Coronary artery (tissue), 2 donors: ENCODE data around the gene ALG14.

ENCODE experiments used
- DNase-seq: peaks from one replicate; pipeline ENCODE4 v3.0.0-alpha.2; 2017; ENCODE audit warnings: low spot score
- H3K27ac ChIP-seq, 2 donors: fragments of 200-600 bp; sonication (generic); one replicate each; pipeline ENCODE4 v1.5.1; 2016 to 2019
- H3K4me3 ChIP-seq: fragments of 200-600 bp; sonication (generic); 2 replicates; pipeline ENCODE4 v1.5.1; 2016; ENCODE audit warnings: mild to moderate bottlenecking, moderate library complexity
- TF ChIP-seq, protein P1 (sequence below): fragments of 200-600 bp; sonication (generic); IDR thresholded peaks from one replicate; pipeline ENCODE4 v1.5.1; 2019; ENCODE audit warnings: antibody characterized with exemption

Gene ALG14

DNA sequence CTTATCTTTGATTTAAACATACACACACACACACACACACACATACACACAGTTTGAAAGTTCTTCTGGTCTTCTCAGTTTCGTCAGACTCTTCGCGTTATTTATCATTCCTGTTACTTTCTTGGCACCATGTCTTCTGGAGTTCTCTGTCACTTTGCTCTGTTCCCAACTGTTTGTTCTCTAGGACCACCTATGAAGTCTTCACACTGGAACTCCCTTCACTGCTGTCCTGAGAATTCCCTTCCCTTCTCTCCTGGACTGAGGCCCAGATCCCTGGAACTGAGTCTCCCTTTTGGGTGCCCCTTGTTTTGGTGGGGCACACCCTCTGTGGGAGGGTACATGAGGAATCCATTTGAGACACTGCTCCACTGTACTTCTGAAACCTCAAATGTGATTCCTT lies 30.5 kb downstream of the ALG14 start:
- TF ChIP-seq, protein P1, sequence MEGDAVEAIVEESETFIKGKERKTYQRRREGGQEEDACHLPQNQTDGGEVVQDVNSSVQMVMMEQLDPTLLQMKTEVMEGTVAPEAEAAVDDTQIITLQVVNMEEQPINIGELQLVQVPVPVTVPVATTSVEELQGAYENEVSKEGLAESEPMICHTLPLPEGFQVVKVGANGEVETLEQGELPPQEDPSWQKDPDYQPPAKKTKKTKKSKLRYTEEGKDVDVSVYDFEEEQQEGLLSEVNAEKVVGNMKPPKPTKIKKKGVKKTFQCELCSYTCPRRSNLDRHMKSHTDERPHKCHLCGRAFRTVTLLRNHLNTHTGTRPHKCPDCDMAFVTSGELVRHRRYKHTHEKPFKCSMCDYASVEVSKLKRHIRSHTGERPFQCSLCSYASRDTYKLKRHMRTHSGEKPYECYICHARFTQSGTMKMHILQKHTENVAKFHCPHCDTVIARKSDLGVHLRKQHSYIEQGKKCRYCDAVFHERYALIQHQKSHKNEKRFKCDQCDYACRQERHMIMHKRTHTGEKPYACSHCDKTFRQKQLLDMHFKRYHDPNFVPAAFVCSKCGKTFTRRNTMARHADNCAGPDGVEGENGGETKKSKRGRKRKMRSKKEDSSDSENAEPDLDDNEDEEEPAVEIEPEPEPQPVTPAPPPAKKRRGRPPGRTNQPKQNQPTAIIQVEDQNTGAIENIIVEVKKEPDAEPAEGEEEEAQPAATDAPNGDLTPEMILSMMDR: no peak
- H3K27ac ChIP-seq: peak overlapping the region in 1 of 2 donors; percentile 73
- H3K4me3 ChIP-seq: peak overlapping the region; percentile 39
- DNase-seq: no peak

DNA sequence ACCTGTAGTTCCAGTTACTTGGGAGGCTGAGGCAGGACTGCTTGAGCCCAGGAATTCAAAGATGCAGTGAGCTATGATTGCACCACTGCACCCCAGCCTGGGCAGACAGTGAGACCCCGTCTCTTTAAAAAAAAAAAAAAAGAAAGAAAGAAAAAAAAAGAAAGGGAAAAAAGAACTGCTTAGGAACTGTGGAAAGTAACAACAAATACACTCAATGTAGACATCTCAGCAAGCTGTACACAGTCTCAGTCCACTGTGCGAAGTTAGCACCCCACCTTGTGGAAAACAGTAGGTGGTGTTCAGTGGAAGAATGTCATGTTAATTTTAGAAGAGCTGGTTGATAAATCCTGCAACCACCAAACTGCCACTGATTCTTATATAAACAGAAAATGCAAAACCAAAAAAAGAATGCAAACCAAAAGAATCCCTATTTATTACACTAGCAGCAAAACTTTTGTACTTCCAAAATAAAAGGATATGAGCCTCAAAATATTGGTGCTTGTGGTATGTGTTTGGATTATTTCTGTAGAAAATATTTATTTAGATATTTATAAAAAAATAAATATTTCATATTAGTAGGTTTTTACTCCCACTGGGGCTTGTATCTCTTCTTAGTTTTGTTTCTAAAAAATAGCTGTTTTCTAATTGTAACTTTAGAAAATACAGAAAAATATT lies 31.1 kb downstream of the ALG14 start:
- DNase-seq: no peak
- Histone ChIP-seq H3K4me3 (peak overlapping the region; percentile 39), H3K27ac (peak overlapping the region in 1 of 2 donors; percentile 73)
- TF ChIP-seq, protein P1: peak; percentile 44

DNA sequence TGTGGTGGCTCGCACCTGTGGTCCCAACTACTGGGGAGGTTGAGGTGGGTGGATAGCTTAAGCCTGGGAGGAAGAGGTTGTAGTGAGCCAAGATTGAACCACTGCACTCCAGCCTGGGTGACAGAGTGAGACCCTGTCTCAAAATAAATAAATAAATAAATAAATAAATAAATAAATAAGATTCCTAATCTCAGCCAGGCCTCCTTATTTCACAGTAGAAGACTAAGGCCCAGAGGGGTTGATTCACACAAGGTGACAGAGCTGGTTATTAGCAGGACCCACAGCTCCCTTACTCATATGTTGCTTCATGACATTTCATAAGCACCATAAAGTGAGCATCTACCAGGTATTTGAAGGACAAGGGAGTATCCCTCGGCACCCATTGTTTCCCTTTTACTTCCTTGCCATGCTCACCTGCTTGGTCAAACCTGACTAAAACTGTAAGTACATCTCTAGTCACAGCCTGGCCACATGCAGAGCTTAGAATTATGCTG lies 32.7 kb downstream of the ALG14 start:
- no peak for DNase-seq
- no peak overlapping the region for H3K4me3 ChIP-seq
- H3K27ac ChIP-seq: no peak overlapping the region
- TF ChIP-seq, protein P1: no peak

DNA sequence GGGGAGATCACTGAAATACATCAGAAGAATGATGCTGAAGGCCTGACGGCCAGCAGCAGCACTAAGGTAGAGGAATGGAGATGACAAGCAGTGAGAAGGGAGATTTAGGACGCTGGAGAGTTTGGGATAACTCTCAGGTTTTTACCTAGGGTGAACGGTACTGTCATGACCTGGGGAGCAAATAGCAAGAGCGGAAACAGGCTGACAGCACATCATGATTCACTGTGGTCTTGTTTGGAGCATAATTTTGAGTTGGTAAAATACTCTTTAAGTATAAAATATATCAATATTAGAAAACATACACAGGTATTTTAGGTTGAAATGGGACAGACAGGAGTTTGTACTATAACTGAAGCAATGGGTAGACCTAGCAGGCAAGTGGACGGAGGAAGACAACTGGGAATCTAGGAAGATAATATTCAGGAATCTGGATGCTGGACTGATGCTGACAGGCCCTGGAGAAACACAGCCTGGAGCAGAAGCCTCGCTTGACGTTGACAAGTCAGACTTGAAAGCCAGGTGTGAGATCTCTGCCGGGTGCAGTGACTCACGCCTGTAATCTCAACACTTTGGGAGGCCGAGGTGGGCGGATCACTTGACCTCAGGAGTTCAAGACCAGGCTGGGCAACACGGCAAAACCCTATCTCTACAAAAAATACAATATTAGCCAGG lies 33.3 kb downstream of the ALG14 start:
- TF ChIP-seq, protein P1: no peak
- Histone ChIP-seq H3K27ac (no peak overlapping the region), H3K4me3 (no peak overlapping the region)
- no peak for DNase-seq

DNA sequence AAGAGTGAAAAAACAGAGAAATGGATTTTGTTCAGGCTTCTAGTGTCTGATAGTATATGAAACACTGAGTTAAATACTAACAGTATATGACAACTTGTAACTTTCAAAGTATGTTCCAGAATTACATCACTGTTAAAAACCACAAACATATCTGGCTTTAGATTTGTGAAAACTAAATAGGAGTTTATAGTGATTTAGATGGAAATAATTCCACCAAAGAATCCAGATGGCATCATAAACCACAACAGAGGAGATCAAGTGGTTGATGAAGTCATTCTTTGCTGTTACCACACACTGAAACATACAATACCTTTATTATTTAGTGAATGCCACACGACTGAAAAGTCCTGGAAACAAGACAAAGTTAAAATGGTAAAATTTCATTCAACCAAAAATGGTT lies 37.2 kb downstream of the ALG14 start:
- DNase-seq: no peak
- TF ChIP-seq, protein P1: no peak
- Histone ChIP-seq H3K27ac (no peak overlapping the region), H3K4me3 (no peak overlapping the region)

DNA sequence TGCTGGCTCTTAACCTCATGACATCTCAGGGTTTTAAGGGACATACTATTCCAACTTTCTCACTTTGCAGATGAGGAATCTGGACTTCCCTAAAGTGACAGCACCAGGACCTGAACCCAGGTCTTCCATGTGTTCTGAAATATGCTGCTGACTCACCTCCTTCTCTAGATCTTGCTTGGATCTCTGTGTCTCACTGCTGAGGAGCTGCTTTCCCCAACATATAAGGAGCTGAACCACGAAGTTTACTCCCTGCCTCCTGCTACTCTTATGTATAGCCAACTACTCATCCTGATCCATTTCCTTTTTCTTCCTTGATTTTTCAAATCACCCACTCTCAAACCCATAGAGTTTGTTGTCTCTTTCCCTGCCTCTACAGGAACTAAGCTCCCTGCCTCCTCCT lies 38.2 kb downstream of the ALG14 start:
- H3K4me3 ChIP-seq: no peak overlapping the region
- DNase-seq: no peak
- H3K27ac ChIP-seq: no peak overlapping the region
- TF ChIP-seq, protein P1: no peak

DNA sequence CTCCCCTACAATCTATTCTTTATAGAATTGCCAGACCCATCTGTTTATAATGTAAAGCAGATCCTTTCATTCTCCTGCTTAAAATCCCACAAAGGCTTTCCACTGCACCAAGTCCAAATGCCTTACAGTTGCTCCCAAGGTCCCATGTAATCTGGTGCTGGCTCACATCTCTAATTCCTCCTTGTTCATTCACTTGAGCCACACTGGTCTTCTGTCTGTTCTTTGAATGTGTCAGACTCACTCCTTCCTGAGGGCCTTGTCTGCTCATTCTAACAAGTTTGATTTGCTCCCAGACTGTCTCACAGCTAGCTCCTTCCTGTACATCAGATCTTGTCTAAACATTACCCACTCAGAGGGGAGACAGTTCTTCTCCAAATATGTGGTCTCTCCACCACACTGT lies 38.9 kb downstream of the ALG14 start:
- H3K27ac ChIP-seq: no peak overlapping the region
- TF ChIP-seq, protein P1: no peak
- H3K4me3 ChIP-seq: no peak overlapping the region
- no peak for DNase-seq
